ENCODE data around the gene CT47B1. TPM values are rescaled to one million over a fixed set of nuclear protein-coding genes. Genes with fewer than 3 reads are reported as not detected.

The CT47B1 gene
- polyA plus RNA-seq, 2 donors = not detected

Other genes starting within 250 kb of the CT47B1 start
- 10 to 100 TPM; 13.2 to 15.0 TPM for gene C1GALT1C1, start 245.8 kb downstream of the CT47B1 start, polyA plus RNA-seq
- gene CT47A11, start 61.3 kb upstream of the CT47B1 start, polyA plus RNA-seq = not detected
- not detected for gene CT47A10, start 66.2 kb upstream of the CT47B1 start, polyA plus RNA-seq
- gene CT47A9, start 71.0 kb upstream of the CT47B1 start, polyA plus RNA-seq = not detected
- not detected for gene CT47A8, start 75.9 kb upstream of the CT47B1 start, polyA plus RNA-seq
- gene CT47A7, start 80.7 kb upstream of the CT47B1 start, polyA plus RNA-seq = not detected
- gene CT47A6, start 85.6 kb upstream of the CT47B1 start, polyA plus RNA-seq = not detected
- not detected for gene CT47A5, start 90.5 kb upstream of the CT47B1 start, polyA plus RNA-seq
- gene CT47A4, start 95.3 kb upstream of the CT47B1 start, polyA plus RNA-seq = not detected
- gene CT47A3, start 100.2 kb upstream of the CT47B1 start, polyA plus RNA-seq = not detected
- gene CT47A2, start 105.1 kb upstream of the CT47B1 start, polyA plus RNA-seq = not detected
- gene CT47A1, start 109.9 kb upstream of the CT47B1 start, polyA plus RNA-seq = not detected
- gene GLUD2, start 171.7 kb upstream of the CT47B1 start, polyA plus RNA-seq = under 1 TPM; 0.06 to 0.52 TPM